ENCODE measurements around the gene TTC32.

DNA sequence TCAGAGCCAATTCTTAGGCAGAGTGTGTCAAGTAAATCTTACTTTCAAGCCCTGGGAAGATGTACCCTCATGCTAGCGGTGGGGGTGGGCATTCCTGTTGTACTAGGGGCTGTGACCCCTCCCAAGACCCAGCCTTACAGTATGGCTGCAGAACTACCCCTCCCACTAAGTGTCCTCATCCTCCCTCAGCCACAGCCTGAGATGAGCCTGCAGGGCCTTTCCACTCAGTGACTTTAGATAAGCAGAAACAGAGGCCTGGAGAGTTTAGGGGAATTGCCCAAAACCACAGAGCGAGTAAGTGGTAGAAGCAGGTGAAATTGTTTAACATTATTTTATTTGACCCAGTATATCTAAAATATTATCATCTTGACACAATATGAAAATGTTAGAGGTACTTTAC lies 36.6 kb downstream of the TTC32 start:
- TF ChIP-seq, protein P1, sequence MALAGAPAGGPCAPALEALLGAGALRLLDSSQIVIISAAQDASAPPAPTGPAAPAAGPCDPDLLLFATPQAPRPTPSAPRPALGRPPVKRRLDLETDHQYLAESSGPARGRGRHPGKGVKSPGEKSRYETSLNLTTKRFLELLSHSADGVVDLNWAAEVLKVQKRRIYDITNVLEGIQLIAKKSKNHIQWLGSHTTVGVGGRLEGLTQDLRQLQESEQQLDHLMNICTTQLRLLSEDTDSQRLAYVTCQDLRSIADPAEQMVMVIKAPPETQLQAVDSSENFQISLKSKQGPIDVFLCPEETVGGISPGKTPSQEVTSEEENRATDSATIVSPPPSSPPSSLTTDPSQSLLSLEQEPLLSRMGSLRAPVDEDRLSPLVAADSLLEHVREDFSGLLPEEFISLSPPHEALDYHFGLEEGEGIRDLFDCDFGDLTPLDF (CRISPR knock-in tag; IDR thresholded peaks at IDR 0.05), result no peak
- TF ChIP-seq, protein P2, sequence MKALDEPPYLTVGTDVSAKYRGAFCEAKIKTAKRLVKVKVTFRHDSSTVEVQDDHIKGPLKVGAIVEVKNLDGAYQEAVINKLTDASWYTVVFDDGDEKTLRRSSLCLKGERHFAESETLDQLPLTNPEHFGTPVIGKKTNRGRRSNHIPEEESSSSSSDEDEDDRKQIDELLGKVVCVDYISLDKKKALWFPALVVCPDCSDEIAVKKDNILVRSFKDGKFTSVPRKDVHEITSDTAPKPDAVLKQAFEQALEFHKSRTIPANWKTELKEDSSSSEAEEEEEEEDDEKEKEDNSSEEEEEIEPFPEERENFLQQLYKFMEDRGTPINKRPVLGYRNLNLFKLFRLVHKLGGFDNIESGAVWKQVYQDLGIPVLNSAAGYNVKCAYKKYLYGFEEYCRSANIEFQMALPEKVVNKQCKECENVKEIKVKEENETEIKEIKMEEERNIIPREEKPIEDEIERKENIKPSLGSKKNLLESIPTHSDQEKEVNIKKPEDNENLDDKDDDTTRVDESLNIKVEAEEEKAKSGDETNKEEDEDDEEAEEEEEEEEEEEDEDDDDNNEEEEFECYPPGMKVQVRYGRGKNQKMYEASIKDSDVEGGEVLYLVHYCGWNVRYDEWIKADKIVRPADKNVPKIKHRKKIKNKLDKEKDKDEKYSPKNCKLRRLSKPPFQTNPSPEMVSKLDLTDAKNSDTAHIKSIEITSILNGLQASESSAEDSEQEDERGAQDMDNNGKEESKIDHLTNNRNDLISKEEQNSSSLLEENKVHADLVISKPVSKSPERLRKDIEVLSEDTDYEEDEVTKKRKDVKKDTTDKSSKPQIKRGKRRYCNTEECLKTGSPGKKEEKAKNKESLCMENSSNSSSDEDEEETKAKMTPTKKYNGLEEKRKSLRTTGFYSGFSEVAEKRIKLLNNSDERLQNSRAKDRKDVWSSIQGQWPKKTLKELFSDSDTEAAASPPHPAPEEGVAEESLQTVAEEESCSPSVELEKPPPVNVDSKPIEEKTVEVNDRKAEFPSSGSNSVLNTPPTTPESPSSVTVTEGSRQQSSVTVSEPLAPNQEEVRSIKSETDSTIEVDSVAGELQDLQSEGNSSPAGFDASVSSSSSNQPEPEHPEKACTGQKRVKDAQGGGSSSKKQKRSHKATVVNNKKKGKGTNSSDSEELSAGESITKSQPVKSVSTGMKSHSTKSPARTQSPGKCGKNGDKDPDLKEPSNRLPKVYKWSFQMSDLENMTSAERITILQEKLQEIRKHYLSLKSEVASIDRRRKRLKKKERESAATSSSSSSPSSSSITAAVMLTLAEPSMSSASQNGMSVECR (CRISPR knock-in tag; IDR thresholded peaks at IDR 0.05; ENCODE audit: borderline replicate concordance), result no peak
- TF ChIP-seq, protein P3, sequence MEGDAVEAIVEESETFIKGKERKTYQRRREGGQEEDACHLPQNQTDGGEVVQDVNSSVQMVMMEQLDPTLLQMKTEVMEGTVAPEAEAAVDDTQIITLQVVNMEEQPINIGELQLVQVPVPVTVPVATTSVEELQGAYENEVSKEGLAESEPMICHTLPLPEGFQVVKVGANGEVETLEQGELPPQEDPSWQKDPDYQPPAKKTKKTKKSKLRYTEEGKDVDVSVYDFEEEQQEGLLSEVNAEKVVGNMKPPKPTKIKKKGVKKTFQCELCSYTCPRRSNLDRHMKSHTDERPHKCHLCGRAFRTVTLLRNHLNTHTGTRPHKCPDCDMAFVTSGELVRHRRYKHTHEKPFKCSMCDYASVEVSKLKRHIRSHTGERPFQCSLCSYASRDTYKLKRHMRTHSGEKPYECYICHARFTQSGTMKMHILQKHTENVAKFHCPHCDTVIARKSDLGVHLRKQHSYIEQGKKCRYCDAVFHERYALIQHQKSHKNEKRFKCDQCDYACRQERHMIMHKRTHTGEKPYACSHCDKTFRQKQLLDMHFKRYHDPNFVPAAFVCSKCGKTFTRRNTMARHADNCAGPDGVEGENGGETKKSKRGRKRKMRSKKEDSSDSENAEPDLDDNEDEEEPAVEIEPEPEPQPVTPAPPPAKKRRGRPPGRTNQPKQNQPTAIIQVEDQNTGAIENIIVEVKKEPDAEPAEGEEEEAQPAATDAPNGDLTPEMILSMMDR (IDR thresholded peaks at IDR 0.05), result no peak
- TF ChIP-seq, protein P4, sequence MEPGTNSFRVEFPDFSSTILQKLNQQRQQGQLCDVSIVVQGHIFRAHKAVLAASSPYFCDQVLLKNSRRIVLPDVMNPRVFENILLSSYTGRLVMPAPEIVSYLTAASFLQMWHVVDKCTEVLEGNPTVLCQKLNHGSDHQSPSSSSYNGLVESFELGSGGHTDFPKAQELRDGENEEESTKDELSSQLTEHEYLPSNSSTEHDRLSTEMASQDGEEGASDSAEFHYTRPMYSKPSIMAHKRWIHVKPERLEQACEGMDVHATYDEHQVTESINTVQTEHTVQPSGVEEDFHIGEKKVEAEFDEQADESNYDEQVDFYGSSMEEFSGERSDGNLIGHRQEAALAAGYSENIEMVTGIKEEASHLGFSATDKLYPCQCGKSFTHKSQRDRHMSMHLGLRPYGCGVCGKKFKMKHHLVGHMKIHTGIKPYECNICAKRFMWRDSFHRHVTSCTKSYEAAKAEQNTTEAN (CRISPR knock-in tag; IDR thresholded peaks at IDR 0.05), result no peak
- TF ChIP-seq SMAD3 (CRISPR knock-in tag; IDR thresholded peaks at IDR 0.05; ENCODE audit: borderline replicate concordance) (no peak), SMAD4 (CRISPR knock-in tag; IDR thresholded peaks at IDR 0.05) (no peak)
- TF ChIP-seq, protein P5, sequence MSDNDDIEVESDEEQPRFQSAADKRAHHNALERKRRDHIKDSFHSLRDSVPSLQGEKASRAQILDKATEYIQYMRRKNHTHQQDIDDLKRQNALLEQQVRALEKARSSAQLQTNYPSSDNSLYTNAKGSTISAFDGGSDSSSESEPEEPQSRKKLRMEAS (CRISPR knock-in tag; IDR thresholded peaks at IDR 0.05), result no peak
